D341Med (cell line): ENCODE results near the gene SOHLH2.

ENCODE experiments used
- DNase-seq: peaks from one replicate; pipeline ENCODE4 v3.0.0; 2012; ENCODE audit warnings: low spot score

SOHLH2 gene

GRCh38 chr13:36214163-36214921, at the start of gene SOHLH2:
Gene SOHLH2, minus strand, starts transcription at chr13:36214556. Its CDS starts 30 bp downstream, at chr13:36214526.
- DNase-seq: no peak

GRCh38 chr13:36261976-36262375, 47.6 kb upstream of the SOHLH2 start:
- no peak for DNase-seq

- no peak for DNase-seq
These were observed 46.7 kb upstream of the SOHLH2 start for GRCh38 chr13:36261011-36261410.

- DNase-seq: no peak
These were observed 45.2 kb upstream of the SOHLH2 start for GRCh38 chr13:36259361-36260137.

- DNase-seq: no peak
These were observed 44.5 kb upstream of the SOHLH2 start for GRCh38 chr13:36258831-36259230.

- DNase-seq: no peak
These were observed 37.2 kb upstream of the SOHLH2 start for GRCh38 chr13:36251526-36251925.

- no peak for DNase-seq
These were observed 36.7 kb upstream of the SOHLH2 start for GRCh38 chr13:36251017-36251416.

GRCh38 chr13:36248700-36249099, 34.3 kb upstream of the SOHLH2 start:
- DNase-seq: no peak

- no peak for DNase-seq
These were observed 30.6 kb upstream of the SOHLH2 start for GRCh38 chr13:36244990-36245389.

GRCh38 chr13:36244073-36244472, 29.7 kb upstream of the SOHLH2 start:
- no peak for DNase-seq

GRCh38 chr13:36242761-36243160, 28.4 kb upstream of the SOHLH2 start:
- DNase-seq: no peak

GRCh38 chr13:36231236-36231635, 16.9 kb upstream of the SOHLH2 start:
- DNase-seq: no peak

GRCh38 chr13:36224730-36225129, 10.4 kb upstream of the SOHLH2 start:
- no peak for DNase-seq

GRCh38 chr13:36219883-36220282, 5.5 kb upstream of the SOHLH2 start:
- DNase-seq: no peak

GRCh38 chr13:36217456-36217855, 3.1 kb upstream of the SOHLH2 start:
- no peak for DNase-seq

- peak; percentile 37 for DNase-seq
These were observed 1.6 kb downstream of the SOHLH2 start for GRCh38 chr13:36212789-36213188.

- no peak for DNase-seq
These were observed 2.8 kb downstream of the SOHLH2 start for GRCh38 chr13:36211567-36211966.

GRCh38 chr13:36210738-36211137, 3.6 kb downstream of the SOHLH2 start:
- DNase-seq: no peak

- no peak for DNase-seq
These were observed 6.7 kb downstream of the SOHLH2 start for GRCh38 chr13:36207672-36208071.

GRCh38 chr13:36193151-36193855, 21.1 kb downstream of the SOHLH2 start:
- peak; percentile 32 for DNase-seq

- DNase-seq: no peak
These were observed 22.2 kb downstream of the SOHLH2 start for GRCh38 chr13:36192166-36192565.

GRCh38 chr13:36190771-36191170, 23.6 kb downstream of the SOHLH2 start:
- no peak for DNase-seq

- no peak for DNase-seq
These were observed 25.9 kb downstream of the SOHLH2 start for GRCh38 chr13:36188441-36188840.
